Caki2 (cell line): ENCODE data around the gene PANK3. TPM values are rescaled to one million over a fixed set of nuclear protein-coding genes. Genes with fewer than 3 reads are reported as not detected.

ENCODE experiments used
- DNase-seq: peaks from one replicate; pipeline ENCODE4 v3.0.0-alpha.2; 2015; ENCODE audit warnings: low read depth
- in situ Hi-C: cut with HindIII; loops from 2 replicates; pipeline ENCODE4 v1.10.0; 2016; ENCODE audit warnings: low sequenced_read_pairs, low pct_unique_long_range_greater_than_20kb, mixed read lengths
- total RNA-seq: library from RNA; depleted of rRNA; stranded (reverse); fragments of >200 nt; shearing (Covaris generic); gene quantifications from 2 replicates; pipeline ENCODE4 v1.2.3, GENCODE V29; 2014; ENCODE audit warnings: low replicate concordance; rRNA removed

Gene PANK3
- total RNA-seq, 1 experiment from 2014 or later = 34.3 TPM

DNA sequence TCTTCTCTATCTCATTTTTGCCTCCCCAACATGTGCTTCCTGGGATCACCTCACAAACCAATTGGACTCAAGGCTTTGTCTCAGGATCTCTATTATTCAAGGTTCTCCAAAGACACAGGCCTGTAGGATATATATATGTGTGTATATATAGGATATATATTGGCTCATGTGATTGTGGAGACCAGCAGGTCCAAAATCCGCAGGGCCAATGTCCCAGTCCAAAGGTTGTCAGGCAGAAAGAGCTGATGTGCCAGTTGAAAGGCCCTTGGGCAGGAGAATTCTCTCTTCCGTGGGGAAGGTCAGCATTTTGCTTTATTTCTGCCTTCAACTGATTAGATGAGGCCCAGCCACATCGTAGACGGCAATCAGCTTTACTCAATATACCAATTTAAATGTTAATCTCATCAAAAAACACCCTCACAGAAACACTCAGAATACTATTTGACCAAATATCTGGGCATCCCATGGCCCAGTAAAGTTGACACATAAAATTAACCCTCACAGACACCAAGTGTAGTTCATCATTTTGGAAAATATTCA is 51.3 kb downstream of the PANK3 start:
- no peak for DNase-seq
- in situ Hi-C loops = no loop called here

DNA sequence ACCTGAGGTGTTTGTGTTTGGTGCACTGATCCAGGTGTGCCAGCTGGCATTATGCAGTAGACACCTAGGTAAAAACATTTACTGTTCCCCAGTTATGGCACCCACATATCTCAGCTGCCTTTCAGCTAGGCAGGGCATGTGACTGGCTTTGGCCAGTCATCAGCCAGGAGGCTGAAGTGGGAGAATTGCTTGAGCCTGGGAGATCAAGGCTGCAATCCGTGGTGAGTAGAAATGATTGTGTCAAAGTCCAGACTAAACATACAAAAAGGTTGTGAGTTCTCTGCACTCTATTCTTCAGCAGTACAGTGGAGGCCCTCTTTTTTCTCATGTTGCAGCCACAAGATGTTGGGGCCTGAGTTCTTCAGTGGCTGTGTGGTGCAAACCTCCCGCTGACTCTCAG is 53.3 kb downstream of the PANK3 start:
- DNase-seq = no peak
- in situ Hi-C loops = no loop called here

DNA sequence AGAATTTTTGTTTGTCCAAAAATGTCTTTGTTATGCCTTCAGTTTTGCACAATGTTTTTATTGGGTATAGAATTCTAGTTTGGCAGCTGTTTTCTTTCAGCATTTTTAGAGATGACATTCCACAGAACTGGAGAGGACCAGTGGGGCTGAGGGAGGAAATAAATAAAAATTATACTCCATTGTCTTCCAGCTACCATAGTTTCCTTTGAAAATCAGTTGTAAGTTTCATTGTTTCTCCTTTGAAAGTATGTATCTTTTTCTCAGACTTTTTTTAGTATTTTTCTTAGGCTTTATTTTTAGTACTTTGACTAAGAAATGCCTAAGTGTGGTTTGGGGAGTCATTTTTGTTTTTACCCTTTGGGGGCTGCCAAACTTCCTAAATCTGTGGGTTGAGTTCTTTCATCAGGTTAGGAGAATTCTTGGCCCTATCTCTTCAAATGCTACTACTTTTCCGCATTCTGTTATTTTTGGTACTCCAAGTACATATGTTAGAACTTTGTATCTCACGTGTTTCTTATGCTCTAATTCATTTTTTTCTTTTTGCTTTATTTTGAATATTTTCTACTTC is 65.2 kb downstream of the PANK3 start:
- DNase-seq = peak; percentile 16
- in situ Hi-C loops = no loop called here

DNA sequence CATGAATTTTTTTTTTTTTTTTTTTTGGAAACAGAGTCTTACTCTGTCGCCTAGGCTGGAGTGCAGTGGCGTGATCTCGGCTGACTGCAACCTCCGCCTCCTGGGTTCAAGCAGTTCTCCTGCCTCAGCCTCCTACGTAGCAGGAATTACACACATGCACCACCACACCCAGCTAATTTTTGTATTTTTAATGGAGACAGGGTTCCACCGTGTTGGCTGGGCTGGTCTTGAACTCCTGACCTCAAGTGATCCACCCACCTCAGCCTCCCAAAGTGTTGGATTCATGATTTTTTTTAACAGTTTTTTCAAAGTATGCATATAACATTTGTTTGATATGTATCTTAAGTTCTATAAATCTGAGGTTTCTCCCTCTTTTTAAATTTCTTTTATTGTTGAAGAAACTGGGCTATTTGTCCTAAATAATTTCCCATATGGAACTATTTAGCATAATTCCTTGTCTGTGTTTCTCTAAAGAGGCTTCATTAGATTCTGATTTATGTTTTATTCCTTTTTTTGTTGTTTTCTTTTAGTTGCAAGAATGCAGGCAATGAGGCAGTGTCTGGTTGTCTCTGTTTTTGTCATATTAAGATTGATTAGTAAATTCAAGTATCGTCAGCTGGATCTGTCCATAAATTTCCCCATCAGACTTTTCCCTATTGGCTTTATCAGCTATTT is 76.5 kb downstream of the PANK3 start:
- in situ Hi-C loops = no loop called here
- DNase-seq = no peak

Other genes with a start within 250 kb of the PANK3 start
- 248 and 273 TPM in 2 replicates for gene RARS1, start 92.9 kb downstream of the PANK3 start, total RNA-seq
- not detected in 2 replicates for gene FBLL1, start 50.1 kb downstream of the PANK3 start, total RNA-seq